OCI-M1 (cell line): ENCODE results near the gene DOCK7.
"Not testable (repeated sequence)": the region's sequence is repeated elsewhere in the genome, so short reads cannot be mapped to it uniquely, and the experiment has no call there.

ENCODE experiments used
- DNase-seq: peaks from one replicate; lab custom pipeline; 2025; lab: John Stamatoyannopoulos, UW

DOCK7 gene

DNA sequence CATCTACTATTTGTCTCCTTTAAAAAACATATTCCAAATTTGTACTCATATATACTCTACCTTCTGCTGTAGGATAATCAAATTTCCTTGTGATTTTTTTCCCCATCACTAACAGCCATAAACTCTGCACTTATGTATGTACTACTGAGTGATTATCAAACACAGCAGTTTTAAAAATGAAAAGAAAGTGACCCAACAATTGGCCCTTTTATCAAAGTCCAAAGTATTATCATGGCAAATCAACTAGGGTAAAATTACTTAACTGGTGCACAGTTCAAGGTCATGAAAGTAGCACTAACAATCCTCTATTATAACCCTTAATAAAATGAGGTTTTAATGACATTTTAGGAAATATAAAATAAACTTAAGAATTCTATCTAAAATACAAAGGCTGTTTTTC is 79.3 kb downstream of the DOCK7 start:
- DNase-seq: no peak

- DNase-seq: no peak
Measured at GRCh38 chr1:62601457-62601856, 86.7 kb downstream of the DOCK7 start.

DNA sequence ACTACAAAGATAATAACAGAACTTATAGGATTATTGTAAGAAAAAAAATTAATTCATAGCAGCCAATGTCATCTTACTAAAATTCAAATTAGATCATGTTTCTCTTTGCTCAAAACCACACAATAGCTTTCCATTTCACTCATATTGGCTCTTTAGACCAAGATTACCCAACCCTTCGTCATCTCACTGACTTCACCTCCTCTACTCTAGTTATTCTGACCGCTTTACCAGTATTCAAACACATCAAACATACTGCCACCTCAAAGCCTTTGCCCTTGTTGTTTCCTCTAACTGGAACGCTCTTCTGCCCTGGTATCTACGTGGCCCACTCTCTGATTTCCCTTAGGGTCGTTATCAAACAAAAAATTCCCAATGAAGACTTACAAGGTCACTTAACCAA is 89.1 kb downstream of the DOCK7 start:
- DNase-seq: no peak

DNA sequence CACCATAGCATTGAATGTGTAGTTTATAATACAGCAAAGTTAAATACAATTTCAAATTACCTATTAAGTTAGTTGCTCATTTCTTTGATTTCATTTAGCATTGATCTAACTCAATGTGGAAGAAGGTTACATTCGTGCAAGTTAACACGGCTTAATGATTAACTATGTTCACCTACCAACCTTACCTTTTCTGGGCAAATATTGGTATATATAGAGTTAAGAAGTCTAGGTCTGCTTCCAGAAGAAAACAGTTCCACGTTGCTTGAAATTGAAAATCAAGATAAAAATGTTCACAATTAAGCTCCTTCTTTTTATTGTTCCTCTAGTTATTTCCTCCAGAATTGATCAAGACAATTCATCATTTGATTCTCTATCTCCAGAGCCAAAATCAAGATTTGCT is 90.9 kb downstream of the DOCK7 start, which contains the start of gene ANGPTL3:
ANGPTL3 (plus strand) TSS at position 240 of the 400 bp plus-strand sequence; CDS start at position 287, 47 bp downstream.
- no peak for DNase-seq

DNA sequence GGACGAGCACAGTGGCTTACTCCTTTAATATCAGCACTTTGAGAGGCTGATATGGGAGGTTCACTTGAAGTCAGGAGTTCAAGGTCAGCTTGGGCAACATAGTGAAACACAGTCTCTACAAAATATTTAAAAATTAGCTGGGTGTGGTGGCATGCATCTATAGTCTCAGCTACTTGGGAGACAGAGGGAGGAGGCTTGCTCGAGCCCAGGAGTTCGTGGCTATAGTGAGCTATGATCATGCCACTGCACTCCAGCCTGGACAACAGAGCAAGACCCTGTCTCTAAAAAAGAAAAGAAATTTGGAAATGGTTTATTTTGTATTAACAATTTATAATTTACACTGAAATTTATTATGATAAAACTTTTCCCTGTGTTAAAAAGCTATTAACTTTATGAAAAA is 92.5 kb downstream of the DOCK7 start:
- DNase-seq: no peak

- DNase-seq: no peak
Measured at GRCh38 chr1:62593825-62594394, 94.3 kb downstream of the DOCK7 start.

GRCh38 chr1:62590970-62591368 is 97.2 kb downstream of the DOCK7 start:
- no peak for DNase-seq

GRCh38 chr1:62590255-62590969 is 97.8 kb downstream of the DOCK7 start:
- peak; percentile 27 for DNase-seq

DNA sequence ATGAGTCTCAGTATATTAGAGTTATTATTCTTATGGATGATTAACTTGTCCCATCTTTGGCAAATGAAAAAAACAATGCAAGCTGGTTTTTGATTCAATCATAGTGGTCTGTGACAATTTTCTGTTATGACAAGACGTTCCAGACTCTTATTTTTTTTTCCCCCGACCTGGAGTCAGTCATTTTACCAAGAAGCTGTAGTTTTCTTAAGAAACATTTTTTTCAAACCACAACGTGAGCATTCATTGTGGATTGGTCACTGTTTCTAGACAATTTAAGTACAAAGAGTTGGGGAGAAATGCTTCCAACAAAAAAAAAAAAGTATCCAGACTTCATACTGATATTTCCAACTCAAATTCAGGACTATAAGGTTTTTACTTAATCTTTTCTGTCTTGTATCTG is 98.9 kb downstream of the DOCK7 start:
- DNase-seq: no peak

DNA sequence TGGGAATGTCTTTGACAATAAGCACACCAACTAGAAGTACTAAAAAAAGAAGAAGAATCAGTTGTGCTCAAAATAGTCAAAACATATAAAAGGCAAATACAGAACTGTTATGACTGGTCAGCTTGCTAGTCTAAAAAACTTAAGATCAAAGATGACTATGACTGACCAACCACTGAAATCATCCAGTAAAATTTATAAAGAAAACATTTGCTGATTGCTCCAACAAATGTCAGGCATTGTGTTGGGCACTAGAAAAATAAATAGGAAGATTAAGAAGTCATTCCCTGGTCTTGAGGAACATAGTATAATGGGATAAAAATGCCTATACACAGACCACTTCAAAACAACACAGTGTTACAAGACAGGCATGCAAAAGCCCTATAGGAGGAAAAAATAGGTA is 100.2 kb downstream of the DOCK7 start:
- DNase-seq: no peak

DNA sequence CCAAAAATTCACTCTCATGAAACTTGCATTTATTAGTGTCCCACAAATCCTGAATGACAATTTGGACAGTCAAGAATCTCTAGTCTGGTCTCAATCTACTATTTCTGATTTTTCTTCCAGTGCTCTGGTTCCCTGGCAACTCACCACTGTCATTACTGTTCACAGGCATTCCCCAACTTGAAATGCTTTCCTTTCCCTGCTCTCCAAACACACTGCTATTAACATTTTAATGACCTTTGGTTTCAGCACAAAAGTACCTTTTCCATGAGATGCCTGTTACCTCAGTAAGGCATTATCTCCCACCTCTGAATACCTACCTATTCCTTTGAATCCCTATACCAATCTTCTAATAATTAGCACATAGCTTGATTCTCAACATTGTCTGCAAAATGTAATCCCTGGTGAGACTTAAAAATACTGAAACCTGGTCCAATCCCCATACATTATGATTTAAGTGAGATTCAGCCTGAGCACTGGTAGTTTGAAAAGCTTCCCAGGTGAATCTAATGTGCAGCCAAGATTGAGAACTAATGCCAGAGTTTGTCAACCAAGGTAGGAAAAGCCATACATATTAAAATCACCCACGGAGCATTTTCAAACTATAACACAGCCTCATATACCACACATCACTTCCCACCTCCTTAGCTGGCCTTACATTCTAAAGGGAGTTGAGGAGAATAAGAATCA is 102.6 kb downstream of the DOCK7 start:
- DNase-seq: no peak

DNA sequence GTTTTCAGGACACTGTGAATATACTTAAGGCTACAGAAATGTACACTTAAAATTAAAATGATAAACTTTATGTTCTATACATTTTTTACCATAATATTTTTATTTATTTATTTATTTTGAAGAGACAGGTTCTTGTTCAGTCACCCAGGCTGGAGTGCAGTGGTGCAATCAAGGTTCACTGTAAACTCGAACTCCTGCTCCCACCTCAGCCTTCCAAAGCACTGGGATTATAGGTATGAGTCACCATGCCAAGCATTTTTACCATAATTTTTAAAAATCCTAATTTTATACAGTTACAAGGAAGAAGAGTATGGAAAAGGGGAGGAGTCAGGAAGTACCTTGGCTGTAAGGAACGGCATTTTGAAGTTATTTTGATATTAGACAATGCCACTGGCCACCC is 114.5 kb downstream of the DOCK7 start:
- no peak for DNase-seq

DNA sequence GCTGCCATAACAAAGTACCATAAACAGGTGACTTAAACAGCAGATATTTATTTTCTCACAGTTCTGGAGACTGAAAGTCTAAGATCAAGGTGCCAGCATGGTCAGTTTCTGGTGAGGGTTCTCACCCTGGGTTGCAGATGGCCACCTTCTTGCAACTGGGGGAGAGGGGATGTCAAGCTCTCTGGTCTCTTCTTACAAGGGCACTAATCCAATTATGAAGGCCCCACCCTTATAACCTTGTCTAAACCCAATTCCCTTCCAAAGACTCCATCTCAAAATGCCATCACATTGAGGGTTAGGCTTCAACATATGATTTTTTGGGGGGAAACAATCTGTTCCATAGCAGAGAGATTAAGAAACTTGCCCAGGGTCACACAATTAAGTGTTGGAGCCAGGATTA is 115.7 kb downstream of the DOCK7 start:
- DNase-seq: no peak

DNA sequence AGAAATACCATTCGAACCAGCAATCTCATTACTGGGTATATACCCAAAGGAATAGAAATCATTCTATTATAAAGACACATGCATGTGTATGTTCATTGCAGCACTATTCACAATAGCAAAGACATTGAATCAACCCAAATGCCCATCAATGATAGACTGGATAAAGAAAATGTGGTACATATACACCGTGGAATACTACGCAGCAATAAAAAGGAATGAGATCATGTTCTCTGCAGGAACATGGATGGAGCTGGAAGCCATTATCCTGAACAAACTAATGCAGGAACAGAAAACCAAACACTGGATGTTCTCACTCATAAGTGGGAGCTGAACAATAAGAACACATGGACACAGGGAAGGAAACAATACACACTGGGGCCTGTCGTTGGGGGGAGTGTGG is 116.7 kb downstream of the DOCK7 start:
- not testable (repeated sequence) for DNase-seq

DNA sequence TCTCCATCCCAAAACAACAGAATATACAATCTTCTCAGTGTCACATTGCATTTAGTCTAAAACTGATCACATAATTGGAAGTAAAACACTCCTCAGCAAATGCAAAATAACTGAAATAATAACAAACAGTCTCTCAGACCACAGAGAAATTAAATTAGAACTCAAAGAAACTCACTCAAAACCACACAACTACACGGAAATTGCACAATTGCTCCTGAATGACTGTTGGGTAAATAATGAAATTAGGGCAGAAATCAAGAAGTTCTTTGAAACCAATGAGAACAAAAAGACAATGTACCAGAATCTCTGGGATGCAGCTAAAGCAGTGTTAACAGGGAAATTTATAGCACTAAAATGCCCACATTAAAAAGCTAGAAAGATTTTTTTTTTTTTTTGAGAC is 120.3 kb downstream of the DOCK7 start:
- not testable (repeated sequence) for DNase-seq

- not testable (repeated sequence) for DNase-seq
Measured at GRCh38 chr1:62567182-62567581, 121.0 kb downstream of the DOCK7 start.

GRCh38 chr1:62561306-62561705 is 126.9 kb downstream of the DOCK7 start:
- DNase-seq: no peak

- no peak for DNase-seq
Measured at GRCh38 chr1:62544570-62544969, 143.6 kb downstream of the DOCK7 start.

GRCh38 chr1:62541048-62541447 is 147.1 kb downstream of the DOCK7 start:
- no peak for DNase-seq

- peak; percentile 85 for DNase-seq
Measured at GRCh38 chr1:62539028-62539447, 149.1 kb downstream of the DOCK7 start.

DNA sequence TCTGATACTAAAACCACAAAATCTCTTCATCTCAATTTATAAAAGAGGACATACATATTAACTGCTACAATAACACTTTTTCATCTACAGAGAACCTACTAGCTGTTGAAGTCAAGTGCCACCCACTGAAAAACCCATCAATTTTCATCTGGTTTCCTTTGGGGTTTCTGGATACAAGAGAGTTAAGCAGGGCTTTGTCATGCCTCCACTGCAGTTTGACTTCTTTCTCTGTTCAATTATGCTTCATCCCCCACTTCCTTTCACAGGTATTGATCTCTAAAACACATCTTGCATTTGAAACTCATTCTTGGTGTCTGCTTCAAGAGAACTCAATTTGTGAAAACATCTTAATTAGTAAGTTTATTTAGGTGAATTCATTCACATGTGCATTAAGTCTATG is 151.3 kb downstream of the DOCK7 start:
- DNase-seq: no peak

DNA sequence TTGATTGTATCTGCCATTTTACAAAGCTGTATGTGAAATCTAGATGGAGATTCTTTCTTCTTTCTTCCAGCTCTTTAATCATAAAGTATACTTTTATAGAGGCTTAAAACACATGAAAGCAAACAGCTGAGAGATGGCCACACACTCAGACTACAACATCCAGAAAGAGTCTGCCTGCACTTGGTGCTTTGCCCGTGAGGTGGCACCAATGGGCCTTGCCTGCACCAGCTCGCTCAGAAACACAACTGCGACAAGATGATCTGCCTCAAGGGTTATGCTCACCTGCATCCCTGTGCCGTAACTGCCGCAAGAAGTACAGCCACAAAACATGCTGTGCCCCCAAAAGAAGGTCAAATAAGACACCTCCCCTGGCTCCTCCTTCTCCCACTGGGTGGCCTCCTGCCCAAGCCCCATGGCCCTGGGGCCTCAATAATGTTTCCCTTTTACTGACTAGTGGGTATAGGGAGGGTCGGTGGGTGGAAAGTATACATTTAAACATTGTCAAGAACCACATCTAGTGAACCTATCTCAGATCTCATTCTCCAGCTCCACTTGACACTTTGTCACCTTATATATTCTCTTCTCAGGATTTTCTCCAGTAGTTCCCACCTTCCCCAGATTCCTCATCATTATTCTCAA is 157.6 kb downstream of the DOCK7 start:
- peak; percentile 64 for DNase-seq

DNA sequence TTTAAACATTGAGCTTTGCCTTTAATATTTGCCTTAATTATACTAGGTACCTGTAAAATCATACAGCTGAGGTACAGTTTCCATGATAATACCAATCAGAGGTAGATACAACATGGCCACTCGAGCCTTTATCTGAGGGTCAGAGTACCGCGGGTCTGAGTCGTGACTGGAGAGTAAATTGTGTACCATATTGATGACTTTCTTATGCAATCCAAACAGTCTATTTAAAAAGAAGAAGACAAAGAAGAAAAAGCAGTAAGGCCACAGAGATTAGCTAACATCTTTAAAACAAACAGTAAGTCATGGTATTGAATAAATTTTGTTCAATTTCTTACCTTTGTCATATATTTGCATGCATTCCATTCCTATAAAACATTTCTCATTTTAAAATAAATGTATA is 159.0 kb downstream of the DOCK7 start:
- DNase-seq: no peak
